ENCODE measurements around the gene FOLR1. TPM values are rescaled to one million over a fixed set of nuclear protein-coding genes. Genes with fewer than 3 reads are reported as not detected.

Gene FOLR1
- total RNA-seq, 1 experiment from 2014 or later = 0.40 TPM

GRCh38 chr11:72218251-72218745 lies 26.4 kb downstream of the FOLR1 start:
- Mint-ChIP-seq H3K36me3 (ENCODE audit: insufficient read depth, unreplicated experiment) (no peaks in the 10 kb centered on the region), H3K27me3 (ENCODE audit: insufficient read depth, unreplicated experiment) (peaks cover 49% of the 10 kb centered on the region), H3K27ac (ENCODE audit: low read depth, unreplicated experiment) (no peak overlapping the region), H3K4me1 (ENCODE audit: insufficient read depth, unreplicated experiment) (no peaks in the 10 kb centered on the region), H3K4me3 (ENCODE audit: unreplicated experiment) (no peak overlapping the region), H3K9me3 (ENCODE audit: unreplicated experiment) (no peaks in the 10 kb centered on the region)
- POLR2A ChIA-PET = interaction anchor here (0.7 to 1.0 kb wide), 3 partner anchors 14 to 484 kb away, joined by 3 read pairs; no protein-coding TSS in a partner anchor
- no peak for TF ChIP-seq CTCF (IDR thresholded peaks at IDR 0.05; ENCODE audit: unreplicated experiment)
- intact Hi-C loops (cut with micrococcal nuclease) = no loop called here
- CTCF ChIA-PET = interaction anchor here (2.5 kb wide), 1 partner anchor 35 kb away, joined by 11 read pairs; no protein-coding TSS in a partner anchor
- BruUV-seq (replicated peaks) = no TSS peak
- no peak for DNase-seq (ENCODE audit: unreplicated experiment)

GRCh38 chr11:72220696-72221363 lies 28.9 kb downstream of the FOLR1 start:
- Mint-ChIP-seq H3K9me3 (ENCODE audit: unreplicated experiment) (no peaks in the 10 kb centered on the region), H3K27ac (ENCODE audit: low read depth, unreplicated experiment) (no peak overlapping the region), H3K4me1 (ENCODE audit: insufficient read depth, unreplicated experiment) (peaks cover 8% of the 10 kb centered on the region), H3K36me3 (ENCODE audit: insufficient read depth, unreplicated experiment) (no peaks in the 10 kb centered on the region), H3K4me3 (ENCODE audit: unreplicated experiment) (no peak overlapping the region), H3K27me3 (ENCODE audit: insufficient read depth, unreplicated experiment) (peaks cover 27% of the 10 kb centered on the region)
- no TSS peak for BruUV-seq (replicated peaks)
- TF ChIP-seq CTCF (IDR thresholded peaks at IDR 0.05; ENCODE audit: unreplicated experiment) = no peak
- ChIA-PET POLR2A (interaction anchor here (1.8 kb wide), 1 partner anchor 12 kb away, joined by 5 read pairs; no protein-coding TSS in a partner anchor), CTCF (interaction anchor here (2.1 kb wide), 1 partner anchor 77 kb away, joined by 6 read pairs; no protein-coding TSS in a partner anchor)
- DNase-seq (ENCODE audit: unreplicated experiment) = no peak
- intact Hi-C loops (cut with micrococcal nuclease) = no loop called here

- H3K4me1 Mint-ChIP-seq (ENCODE audit: insufficient read depth, unreplicated experiment) = peaks cover 8% of the 10 kb centered on the region
Measured at GRCh38 chr11:72221386-72222075, 29.6 kb downstream of the FOLR1 start.

More at GRCh38 chr11:72221386-72222075, 29.6 kb downstream of the FOLR1 start:
- ChIA-PET POLR2A (interaction anchor here (1.8 to 3.7 kb wide), 6 partner anchors 13 to 137 kb away, joined by 4 to 14 read pairs (median 8); no protein-coding TSS in a partner anchor), CTCF (interaction anchor here (0.6 to 2.3 kb wide), 5 partner anchors 51 to 985 kb away, joined by 3 to 11 read pairs (median 3); no protein-coding TSS in a partner anchor)
- DNase-seq (ENCODE audit: unreplicated experiment) = no peak
- Mint-ChIP-seq H3K27ac (ENCODE audit: low read depth, unreplicated experiment) (no peak overlapping the region), H3K27me3 (ENCODE audit: insufficient read depth, unreplicated experiment) (peaks cover 20% of the 10 kb centered on the region), H3K9me3 (ENCODE audit: unreplicated experiment) (no peaks in the 10 kb centered on the region), H3K4me3 (ENCODE audit: unreplicated experiment) (no peak overlapping the region), H3K36me3 (ENCODE audit: insufficient read depth, unreplicated experiment) (no peaks in the 10 kb centered on the region)
- intact Hi-C loops (cut with micrococcal nuclease) = no loop called here
- TF ChIP-seq CTCF (IDR thresholded peaks at IDR 0.05; ENCODE audit: unreplicated experiment) = no peak
- BruUV-seq (replicated peaks) = no TSS peak

Data from MCF 10A (cell line).